Measurements from ENCODE around the gene SYT7.

GRCh38 chr11:61549177-61549576 lies 31.7 kb downstream of the SYT7 start:
- TF ChIP-seq POLR2AphosphoS5 (IDR thresholded peaks at IDR 0.05; ENCODE audit: low read depth, low read length) (no peak), CTCF (IDR thresholded peaks at IDR 0.05) (no peak), TCF7L2 (IDR thresholded peaks at IDR 0.05; ENCODE audit: low read depth, low read length) (no peak), SIN3A (IDR thresholded peaks at IDR 0.05; ENCODE audit: borderline replicate concordance, insufficient read depth, low read depth, low read length) (no peak)
